ENCODE measurements around the gene CASS4.

Gene CASS4

DNA sequence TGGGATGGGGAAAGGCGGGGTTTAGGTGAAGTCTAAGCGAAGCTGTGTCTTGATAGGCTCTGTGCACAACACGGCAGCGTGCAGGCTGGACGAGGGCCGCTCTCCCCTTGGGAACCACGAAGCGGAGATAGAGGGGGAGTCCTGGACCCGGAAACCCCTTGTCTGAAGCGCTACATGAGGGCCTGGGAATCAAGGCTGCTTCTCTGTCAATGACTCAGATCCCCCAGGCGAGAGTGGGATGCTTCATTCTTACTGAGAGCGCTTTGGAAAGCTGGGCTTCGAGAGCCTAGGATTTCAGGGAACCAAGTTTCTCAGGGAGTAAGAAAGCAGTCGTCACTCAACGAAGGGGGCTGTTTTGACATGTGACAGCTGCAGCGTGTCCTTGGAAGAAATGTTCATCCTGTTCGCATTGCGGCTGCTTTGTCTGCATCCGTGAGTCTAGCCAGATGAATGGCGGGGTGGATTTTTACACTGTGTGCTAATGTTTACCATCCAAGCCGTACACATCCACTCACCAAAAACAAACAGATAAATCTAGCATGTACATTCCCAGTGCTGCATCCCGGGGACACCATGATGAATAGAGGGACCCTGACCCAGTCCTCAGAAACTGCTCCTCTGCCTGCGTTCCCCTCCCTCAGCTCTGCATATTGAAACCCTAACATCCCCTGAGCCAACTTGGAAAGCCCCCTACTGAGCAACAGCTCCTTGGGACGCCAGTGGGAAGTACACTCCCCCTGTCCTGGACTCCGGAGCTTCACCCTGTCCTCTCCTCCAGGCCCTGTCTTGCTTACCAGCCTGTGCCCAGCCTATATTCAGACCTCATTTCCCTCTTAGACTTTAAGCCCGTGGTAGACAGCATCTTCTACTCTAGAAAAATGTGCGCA lies 31.8 kb downstream of the CASS4 start:
- no peak for DNase-seq (ENCODE audit: low read depth in 3 of 3, low spot score in 1 of 3)

- DNase-seq (ENCODE audit: low read depth in 3 of 3, low spot score in 1 of 3) = no peak
Observed at GRCh38 chr20:56445130-56445529, 33.1 kb downstream of the CASS4 start.

GRCh38 chr20:56445540-56445939 lies 33.5 kb downstream of the CASS4 start:
- DNase-seq (ENCODE audit: low read depth in 3 of 3, low spot score in 1 of 3) = no peak

GRCh38 chr20:56447227-56447626 lies 35.2 kb downstream of the CASS4 start:
- no peak for DNase-seq (ENCODE audit: low read depth in 3 of 3, low spot score in 1 of 3)

- DNase-seq (ENCODE audit: low read depth in 3 of 3, low spot score in 1 of 3) = no peak
Observed at GRCh38 chr20:56449459-56449858, 37.4 kb downstream of the CASS4 start.

DNA sequence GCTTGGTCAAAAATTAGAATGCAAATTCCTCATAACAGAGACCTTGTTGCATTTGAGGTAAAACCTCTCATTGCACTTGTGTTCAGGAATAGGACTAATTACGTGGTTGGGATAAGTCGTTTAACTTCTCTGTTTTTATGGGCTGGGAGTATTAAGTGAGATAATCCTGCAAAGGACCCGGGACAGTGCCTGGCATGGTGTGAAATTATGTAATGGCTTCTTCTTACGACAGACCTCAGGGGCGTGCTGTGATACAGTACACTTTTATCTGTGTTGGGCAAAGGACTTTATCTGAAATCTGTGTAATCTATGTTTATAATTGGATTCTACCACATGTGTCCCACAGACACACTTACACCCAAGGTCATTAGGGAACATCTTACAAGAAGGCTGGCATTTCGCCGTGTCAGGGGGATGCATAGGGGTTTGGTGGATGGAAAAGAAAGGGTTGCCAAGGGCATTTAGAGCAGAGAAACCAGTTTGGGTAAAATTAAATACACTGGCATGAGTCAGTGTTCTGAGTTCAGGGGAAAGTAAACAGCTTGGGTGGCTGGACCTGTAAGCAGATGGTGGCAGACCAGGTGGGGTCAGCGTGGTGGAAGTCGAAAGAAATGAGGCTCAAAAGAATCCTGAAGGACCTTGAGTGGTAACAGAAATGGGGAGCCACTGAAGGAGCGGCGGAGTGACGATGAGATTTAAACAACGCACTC lies 39.2 kb downstream of the CASS4 start:
- DNase-seq (ENCODE audit: low read depth in 3 of 3, low spot score in 1 of 3) = no peak

GRCh38 chr20:56453352-56453751 lies 41.3 kb downstream of the CASS4 start:
- DNase-seq (ENCODE audit: low read depth in 3 of 3, low spot score in 1 of 3) = no peak

DNA sequence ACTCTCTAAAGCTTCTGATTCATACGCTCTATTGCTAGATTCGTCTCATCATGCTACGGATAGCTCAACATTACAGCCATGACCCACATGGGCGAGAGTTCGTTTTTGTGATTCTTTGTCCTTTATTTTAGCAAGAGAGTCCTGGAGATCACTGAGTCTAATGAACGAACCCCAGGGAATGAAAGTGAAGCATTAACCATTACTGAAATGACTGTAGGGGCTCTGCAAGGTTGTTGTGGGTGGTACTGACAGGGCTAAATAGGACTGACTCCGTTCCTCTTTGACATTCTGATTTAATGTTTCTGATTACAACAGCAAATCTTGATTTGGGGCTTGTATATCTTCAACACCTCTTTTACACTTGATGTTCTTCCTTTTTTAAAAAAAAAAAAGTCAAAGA lies 42.7 kb downstream of the CASS4 start:
- no peak for DNase-seq (ENCODE audit: low read depth in 3 of 3, low spot score in 1 of 3)

DNA sequence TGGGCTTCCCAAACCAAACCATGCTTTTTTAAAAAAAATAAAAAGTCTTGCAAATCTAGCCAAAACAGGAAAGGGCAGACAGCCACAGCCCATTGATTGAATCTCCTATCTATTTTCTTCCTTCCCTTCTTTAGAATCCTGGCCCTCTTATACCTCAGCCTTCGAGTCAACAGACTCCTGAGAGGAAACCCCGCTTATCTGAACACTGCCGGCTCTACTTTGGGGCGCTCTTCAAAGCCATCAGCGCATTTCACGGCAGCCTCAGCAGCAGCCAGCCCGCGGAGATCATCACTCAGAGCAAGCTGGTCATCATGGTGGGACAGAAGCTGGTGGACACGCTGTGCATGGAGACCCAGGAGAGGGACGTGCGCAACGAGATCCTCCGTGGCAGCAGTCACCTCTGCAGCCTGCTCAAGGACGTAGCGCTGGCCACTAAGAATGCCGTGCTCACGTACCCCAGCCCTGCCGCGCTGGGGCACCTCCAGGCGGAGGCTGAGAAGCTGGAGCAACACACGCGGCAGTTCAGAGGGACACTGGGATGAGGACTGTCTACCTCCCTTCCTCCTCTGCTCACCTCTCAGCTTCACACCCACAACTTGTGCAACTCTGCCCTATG lies 46.3 kb downstream of the CASS4 start:
- DNase-seq (ENCODE audit: low read depth in 3 of 3, low spot score in 1 of 3) = no peak

GRCh38 chr20:56460459-56460858 lies 48.4 kb downstream of the CASS4 start:
- DNase-seq (ENCODE audit: low read depth in 3 of 3, low spot score in 1 of 3) = no peak

DNA sequence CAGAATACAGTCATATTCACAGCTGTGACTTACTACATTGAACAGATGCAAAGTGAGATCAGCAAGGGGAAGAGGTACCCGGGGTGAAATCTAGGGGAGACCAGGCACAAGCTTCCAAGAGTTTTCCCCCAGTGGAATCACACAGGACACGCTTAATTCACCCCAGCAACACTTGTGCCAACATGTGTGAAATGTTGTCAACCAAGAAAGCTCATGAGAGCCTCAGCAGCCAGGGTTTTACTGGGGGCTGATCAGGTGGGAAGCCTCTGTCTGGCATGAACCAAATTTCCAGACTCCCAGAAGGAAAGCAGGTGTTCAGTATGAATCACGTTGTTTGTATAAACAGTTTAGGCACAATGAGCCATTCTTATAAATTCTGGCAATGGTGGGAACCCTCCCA lies 49.5 kb downstream of the CASS4 start:
- no peak for DNase-seq (ENCODE audit: low read depth in 3 of 3, low spot score in 1 of 3)

DNA sequence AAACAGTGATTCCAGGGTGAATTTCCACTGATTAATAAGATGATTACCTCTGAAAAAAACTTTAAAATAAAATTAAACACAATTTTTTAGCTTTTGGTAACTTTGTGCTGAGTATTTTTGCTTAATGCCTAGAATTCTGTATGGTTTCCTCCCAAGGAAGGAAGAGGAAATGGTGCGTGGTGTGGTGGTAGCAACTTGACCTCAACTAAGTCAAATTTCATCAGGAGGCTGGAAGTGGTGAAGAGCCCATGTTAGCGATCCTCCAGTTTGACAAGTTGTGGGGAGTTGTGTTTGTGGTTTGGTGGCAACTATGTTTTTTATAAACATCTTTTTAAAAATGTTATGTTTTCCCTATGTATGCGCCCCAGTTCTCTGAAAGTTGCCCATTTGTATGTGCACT lies 51.4 kb downstream of the CASS4 start:
- no peak for DNase-seq (ENCODE audit: low read depth in 3 of 3, low spot score in 1 of 3)

GRCh38 chr20:56465997-56466396 lies 53.9 kb downstream of the CASS4 start:
- no peak for DNase-seq (ENCODE audit: low read depth in 3 of 3, low spot score in 1 of 3)

- no peak for DNase-seq (ENCODE audit: low read depth in 3 of 3, low spot score in 1 of 3)
Observed at GRCh38 chr20:56467968-56468315, 55.9 kb downstream of the CASS4 start.

- peak; percentile 79 to 94 (median 93) for DNase-seq (ENCODE audit: low read depth in 3 of 3, low spot score in 1 of 3)
Observed at GRCh38 chr20:56468316-56469076, 56.4 kb downstream of the CASS4 start, which contains the start of gene RTF2. Gene RTF2, plus strand, starts transcription at chr20:56468627. Its CDS starts 71 bp downstream, at chr20:56468698.

DNA sequence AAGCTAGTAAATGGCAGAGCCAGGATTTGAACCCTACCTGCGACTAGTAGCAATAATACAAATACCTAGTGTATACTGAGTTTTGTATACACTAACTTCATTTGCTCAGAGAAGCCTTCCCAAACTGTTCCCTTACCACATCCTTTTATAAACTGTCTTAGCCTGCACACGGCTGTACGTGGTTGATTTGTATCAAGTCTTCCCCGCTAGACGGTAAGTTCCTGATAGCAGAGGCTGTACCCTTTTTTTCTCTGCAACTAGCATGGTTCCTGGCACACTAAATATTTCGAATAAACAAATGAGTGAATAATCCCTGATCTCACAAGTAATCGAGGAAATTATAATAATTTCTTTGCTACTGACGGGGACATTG lies 57.0 kb downstream of the CASS4 start:
- DNase-seq (ENCODE audit: low read depth in 3 of 3, low spot score in 1 of 3) = no peak

DNA sequence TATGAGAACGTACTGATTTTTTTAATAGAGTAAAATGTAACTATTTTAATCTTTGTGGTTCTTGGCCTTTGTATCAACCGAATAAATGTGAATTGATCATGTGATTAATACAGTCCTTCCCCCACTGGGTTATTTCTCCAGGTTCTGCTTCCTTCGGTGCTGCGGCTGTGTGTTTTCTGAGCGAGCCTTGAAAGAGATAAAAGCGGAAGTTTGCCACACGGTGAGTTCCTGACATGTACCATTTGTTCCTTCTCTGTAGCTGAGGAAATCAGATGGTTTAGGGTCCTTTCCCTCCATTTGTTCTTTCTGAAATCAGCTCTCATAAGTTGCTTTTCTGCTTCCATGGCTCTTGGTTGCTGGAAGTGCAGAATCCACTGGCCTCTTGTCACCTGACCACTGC lies 71.9 kb downstream of the CASS4 start:
- no peak for DNase-seq (ENCODE audit: low read depth in 3 of 3, low spot score in 1 of 3)

GRCh38 chr20:56487216-56487615 lies 75.2 kb downstream of the CASS4 start:
- no peak for DNase-seq (ENCODE audit: low read depth in 3 of 3, low spot score in 1 of 3)

DNA sequence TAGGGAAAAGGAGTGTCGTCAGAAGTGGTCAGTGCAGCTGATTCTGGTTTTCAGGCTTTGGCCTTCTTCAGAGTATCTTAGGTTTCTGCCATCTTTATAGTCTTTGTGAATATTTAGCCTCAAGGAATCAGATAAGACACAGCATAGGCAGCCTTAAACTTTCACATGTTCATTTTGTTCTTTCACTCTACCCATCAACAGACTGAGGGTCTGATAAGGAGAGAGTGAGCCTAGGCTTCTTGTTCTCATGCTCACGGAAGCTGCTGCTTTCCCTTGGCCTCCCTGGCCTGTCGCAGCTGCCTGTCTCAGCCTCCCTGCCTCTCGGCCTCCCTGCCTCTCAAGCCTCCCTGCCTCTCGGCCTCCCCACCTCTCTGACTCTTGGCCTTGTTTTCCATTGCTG lies 76.5 kb downstream of the CASS4 start:
- no peak for DNase-seq (ENCODE audit: low read depth in 3 of 3, low spot score in 1 of 3)

GRCh38 chr20:56501116-56501515 lies 89.1 kb downstream of the CASS4 start:
- DNase-seq (ENCODE audit: low read depth in 3 of 3, low spot score in 1 of 3) = no peak

- no peak for DNase-seq (ENCODE audit: low read depth in 3 of 3, low spot score in 1 of 3)
Observed at GRCh38 chr20:56503916-56504315, 91.9 kb downstream of the CASS4 start.
